UCSD-AML1 (cell line): ENCODE data around the gene OR10D3.
"Not testable (repeated sequence)": the region's sequence is repeated elsewhere in the genome, so short reads cannot be mapped to it uniquely, and the experiment has no call there.

Experiments
- DNase-seq: peaks from one replicate; lab custom pipeline; 2025; ENCODE audit not compliant: unreplicated experiment; lab: John Stamatoyannopoulos, UW

The OR10D3 gene, protein sequence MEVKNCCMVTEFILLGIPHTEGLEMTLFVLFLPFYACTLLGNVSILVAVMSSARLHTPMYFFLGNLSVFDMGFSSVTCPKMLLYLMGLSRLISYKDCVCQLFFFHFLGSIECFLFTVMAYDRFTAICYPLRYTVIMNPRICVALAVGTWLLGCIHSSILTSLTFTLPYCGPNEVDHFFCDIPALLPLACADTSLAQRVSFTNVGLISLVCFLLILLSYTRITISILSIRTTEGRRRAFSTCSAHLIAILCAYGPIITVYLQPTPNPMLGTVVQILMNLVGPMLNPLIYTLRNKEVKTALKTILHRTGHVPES

DNA sequence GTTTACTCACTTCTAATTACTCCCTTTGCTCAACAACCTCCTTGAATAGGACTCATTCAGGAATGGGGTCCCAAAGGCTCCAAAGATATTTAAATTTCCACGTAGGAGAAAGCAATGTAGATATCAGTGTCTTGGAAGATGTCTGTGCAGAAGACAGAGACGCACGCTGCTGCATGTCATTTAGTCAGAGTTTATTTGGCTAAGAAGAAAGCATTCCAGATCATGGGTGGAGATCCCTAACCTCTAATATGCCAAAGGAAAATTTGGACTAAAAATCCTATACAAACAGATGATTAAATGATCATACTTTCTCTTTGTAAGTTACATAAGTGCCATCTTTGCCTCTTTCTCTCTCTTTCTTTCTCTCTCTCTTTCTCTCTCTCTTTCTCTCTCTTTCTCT is at the start of gene OR10D3:
Gene OR10D3 (plus strand): TSS at position 278 of the 400 bp plus-strand sequence. CDS start 1,925 bp downstream, outside the sequence.
- no peak for DNase-seq

DNA sequence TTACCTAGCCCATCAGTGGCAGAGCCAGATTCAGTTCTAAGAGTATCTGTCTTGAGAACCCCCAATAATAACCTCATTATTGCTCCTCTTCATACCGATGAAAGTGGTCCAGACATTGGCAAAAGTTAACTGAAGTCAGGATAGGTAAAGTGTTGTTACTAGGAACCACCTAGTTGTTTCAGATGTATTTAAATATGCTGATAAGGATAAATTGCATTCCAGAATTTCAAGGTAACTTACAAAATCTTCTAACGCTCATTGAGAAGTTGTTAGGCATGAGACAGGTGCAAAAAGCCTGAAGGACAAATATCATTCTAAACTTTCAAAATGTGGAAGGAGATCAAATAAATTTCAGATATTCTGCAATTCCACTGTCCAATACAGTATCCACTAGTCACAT is 40.1 kb upstream of the OR10D3 start:
- DNase-seq = no peak

DNA sequence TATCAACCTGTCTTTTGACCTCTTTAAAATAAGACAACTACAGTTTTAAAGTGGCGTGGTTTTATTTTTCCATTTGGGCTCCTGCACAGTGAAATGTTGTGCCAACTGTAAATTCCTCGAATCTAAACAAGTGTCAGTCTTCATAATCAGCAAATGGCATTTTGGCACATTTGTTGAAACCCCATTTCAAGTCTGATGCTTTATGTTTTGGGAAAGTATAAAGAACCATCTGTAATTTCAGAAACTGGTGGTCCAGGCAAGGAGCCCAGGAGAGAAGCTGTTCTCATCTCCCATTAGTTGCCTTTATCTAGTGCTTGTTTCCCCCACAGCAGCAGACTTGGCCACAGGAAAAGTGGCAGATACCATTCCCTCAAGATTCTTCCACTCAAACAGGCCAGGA is 35.2 kb upstream of the OR10D3 start:
- no peak for DNase-seq

DNA sequence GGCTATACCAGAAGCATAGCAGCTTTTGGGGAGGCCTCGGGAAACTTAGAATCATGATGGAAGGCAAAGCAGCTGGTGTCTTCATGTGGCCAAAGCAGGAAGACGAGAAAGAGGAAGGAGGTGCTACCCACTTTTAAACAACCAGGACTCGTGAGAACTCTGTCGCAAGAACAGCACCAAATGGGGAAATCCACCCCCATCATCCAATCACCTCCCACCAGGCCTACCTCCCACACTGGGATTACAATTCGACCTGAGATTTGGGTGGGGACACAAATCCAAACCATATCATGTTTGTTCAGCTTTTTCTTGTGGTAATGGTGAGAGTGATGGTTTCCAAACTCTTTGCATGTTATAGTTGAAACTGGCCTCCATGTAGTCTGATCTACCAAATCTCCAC is 32.5 kb upstream of the OR10D3 start:
- DNase-seq = no peak

DNA sequence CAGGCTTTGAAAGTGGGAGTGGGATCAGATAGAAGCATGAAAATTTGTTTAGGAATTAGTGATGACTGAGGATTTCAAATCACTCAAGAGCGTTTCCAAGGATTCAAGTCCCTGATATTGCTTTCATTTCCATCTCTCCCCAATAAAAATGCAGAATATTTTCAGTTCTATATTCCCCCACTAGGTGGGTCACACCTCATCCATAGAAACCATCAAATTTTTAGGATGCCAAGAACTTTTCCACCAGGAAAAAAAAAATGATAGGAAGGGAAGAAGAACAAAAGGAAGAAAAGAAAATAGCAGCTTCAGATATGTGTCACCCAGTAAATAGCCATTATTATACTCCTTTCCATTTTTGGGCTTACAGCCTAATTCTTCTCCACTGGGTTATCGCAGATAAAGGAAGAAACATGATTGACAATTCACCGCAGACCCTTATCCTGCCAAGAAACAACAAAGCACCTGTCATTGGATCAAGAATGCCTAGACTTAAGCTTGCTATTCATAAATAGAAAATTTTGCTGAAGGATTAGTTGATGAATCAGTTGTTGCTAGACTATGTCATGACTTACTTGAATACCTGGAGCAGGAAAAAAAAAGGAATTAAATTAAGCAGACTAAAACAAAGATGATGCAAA is 30.3 kb upstream of the OR10D3 start:
- no peak for DNase-seq

DNA sequence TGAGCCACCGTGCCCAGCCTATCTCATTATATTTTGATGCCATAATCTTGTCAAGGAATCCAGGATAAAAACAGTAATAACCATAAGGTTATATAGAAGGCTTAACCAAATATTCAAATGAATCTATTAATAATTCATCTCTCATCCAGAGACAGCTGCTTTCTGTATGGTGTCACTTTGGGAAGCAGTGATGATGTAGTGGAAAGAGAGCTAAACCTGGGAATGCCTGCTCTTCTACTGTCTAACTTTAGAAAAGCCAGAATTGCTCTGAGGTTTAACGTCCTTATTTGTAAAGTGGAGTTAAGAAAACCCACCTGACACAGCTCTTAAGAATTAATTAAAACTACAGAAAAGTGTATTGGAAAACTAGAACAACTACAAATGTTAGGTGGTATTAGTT is 29.3 kb upstream of the OR10D3 start:
- no peak for DNase-seq

DNA sequence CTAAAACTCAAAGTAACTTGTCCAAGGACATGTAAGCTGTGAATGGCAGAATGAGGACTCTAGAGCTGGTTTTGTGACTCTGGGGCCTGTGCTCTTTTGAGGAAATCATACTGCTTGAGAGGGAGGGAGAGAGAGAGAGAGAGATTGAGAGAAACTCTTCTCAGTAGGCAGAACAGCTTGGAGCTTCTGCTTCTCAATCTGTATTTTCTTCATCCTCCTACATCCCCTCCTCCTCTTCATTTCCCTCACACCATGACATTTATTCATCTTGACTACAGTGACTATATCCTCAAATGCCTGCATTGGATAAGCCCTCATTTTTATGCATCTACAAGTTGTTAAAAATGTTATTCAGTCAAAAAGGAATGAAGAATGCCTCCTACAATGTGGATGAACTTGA is 23.7 kb upstream of the OR10D3 start:
- no peak for DNase-seq

DNA sequence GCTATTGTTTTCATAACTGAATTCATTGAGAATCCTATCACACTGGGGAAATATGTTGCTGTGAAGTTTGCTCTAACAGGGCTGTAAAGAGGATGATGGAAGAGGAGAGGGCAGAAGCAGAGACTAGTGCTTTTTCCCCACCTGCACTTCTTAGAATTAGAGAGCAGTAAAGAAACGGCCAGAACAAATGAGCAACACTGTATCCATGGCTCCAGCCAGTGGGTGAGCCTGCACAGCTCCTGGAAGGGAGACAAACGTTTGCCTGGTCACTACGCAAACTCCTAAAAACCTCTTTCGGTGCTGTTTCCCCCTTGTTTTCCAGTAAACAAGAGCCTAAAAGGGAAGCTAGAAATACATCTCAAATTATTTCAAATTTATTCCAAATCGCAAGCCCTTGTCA is 22.2 kb upstream of the OR10D3 start:
- no peak for DNase-seq

DNA sequence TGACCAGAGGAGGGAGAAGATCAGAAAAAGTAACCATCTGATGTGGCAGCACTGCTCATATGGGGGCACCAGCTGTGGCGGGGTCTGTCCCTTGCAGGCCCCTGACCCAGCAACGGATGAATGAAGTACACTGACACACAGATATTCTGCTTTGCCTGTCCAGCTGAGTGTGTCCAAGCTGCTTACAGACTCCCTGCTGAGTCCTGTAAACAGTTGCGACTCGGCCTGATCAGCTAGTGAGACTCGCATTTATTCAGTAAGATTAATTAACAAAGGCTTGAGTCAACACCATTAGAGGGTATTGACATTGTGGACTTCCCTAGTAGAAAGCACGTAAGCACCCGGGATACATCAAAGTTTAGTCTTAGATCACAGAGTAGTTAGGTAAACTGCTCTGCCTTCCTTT is 15.3 kb upstream of the OR10D3 start:
- DNase-seq = no peak

DNA sequence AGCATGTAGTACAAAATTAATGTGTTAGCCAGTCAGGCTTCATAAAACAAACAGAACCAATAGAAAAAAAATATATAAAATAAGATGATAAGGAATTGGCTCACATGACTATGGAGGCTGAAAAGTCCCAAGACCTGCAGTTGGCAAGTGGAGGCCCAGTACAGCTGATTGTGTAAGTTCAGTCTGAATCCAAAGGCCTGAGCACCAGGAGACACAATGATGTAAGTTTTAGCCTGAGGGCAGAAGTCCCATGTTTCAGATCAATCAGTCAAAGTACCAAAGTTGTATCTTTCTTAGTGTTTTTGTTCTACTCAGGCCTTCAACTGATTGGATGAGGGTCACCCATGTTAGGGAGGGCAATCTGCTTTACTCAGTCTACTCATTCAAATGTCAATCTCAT is 14.3 kb upstream of the OR10D3 start:
- DNase-seq = no peak

DNA sequence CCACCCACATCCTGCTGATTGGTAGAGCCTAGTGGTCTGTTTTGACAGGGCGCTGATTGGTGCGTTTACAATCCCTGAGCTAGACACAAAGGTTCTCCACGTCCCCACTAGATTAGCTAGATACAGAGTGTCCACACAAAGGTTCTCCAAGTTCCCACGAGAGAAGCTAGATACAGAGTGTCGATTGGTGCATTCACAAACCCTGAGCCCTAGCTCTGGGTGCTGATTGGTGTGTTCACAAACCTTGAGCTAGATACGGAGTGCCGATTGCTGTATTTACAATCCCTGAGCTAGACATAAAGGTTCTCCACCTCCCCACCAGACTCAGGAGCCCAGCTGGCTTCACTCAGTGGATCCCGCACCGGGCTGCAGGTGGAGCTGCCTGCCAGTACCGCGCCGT is 12.8 kb upstream of the OR10D3 start:
- not testable (repeated sequence) for DNase-seq

DNA sequence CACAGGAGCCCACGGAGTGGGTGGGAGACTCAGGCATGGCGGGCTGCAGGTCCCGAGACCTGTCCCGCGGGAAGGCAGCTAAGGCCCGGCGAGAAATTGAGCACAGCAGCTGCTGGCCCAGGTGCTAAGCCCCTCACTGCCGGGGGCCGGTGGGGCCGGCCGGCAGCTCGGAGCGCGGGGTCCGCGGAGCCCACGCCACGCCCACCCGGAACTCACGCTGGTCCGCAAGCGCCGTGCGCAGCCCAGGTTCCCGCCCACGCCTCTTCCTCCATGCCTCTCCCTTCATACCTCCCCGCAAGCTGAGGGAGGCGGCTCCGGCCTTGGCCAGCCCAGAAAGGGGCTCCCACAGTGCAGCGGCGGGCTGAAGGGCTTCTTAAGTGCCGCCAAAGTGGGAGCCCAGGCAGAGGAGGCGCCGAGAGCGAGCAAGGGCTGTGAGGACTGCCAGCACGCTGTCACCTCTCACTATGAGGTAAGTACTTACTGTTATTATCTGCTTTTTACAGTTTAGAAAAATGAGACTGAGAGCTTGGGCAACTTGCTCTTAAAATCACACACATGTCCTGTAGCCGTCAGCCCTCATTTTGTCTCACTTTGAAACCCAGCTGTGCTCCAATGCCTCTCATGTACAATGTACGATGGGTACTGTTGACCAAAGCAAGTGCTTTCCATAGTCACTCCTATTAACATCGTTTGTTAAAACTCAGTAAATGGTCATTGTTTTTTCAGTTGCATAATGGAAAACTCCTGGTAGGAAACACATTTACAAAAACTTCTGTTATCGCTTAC is 12.2 kb upstream of the OR10D3 start:
- no peak for DNase-seq

DNA sequence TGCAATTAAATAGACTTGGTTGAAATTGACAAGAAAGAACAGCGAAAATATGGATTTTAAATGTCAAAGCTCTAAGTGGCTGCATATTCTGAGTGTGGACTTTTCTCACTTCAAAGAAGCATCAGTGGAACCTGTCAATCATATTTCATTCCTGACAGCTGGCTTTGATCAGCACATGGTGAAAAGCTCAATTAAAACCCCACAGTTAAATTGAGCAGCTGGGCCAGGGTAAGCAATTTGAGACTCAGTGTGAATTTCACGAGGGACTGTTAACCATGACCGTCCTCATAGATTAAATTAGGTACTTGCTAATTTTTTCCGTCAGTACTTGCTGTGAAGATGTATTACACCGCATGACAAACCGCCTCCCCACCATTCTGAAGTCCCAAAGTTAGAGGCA is 11.0 kb upstream of the OR10D3 start:
- no peak for DNase-seq

DNA sequence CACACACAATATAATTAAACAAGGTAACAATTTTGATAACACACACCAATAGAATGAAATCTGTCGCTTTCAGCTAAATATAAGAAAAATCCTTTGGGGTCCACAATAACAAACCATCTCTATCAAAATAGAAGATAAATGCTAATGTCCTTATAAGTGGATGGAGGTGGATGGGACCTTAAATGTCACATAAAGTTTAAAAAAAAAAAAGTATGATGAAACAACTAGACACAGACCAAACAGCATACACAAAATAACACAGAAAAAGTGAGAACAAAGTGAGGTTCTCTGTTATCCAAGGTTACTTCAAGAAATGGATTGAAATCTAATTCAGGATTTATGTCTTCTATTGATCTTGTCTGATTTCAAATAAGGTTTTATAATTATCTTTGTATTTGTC is 10.5 kb upstream of the OR10D3 start:
- no peak for DNase-seq

DNA sequence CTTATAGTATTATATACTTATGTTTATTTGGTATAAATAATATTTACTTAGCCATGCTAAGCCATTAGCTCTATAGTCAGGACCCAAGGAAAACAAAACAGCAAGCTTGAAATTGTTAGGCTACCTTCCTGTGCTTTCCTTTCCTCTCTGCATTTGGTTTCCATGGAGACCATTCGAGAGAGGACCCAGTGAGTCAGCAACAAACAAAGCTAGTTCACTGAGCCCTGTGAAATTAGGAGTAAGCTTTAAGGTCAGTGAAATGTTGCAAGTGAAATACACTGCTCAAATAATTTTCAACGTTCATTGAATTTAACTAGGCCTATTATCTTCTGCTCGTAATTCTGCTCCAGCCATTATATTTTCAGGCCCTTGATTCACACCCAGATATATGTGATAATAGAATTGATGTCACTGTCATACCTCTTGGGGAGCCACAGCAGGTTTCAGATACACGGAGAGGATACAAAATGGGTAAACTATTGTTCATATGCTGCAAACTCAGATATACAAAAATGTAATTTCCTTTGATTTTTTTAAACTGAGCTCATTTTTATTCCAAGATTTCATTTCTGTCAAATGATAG is 9.1 kb upstream of the OR10D3 start:
- DNase-seq = no peak

DNA sequence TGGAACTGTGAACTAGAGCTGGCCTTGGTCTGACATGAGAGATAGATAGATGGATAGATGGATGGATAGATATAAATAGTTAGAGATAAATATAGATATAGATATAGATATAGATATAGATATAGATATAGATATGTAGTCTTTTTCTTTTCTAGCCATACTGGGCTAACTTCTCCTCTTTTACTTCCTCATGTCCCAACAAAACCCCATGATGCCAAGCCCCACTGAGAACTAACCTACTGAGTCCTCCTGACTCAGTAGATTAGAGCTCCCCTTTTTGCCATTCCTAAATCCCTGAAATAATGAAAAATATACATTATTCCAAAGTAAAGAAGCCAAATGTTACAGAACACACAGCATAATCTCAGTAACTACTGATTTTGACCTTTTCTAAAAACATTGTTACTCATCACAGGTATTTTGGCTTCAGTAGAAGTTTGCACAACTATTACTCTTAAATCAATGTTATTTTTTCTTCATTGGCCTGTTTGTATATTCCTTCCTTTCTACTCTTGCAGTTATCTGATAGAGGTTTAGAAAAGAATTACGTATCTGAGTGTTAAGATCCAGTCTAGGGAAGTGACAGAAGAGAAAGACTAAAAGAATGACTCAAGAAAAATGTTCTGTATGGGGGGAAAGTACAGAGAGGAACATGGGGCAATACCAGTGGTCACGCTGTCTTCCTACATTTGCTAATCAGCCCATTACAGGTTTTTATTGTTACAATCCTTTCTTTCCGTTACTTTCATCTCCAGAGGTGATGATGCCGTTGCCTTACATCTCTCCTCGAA is 6.0 kb upstream of the OR10D3 start:
- DNase-seq = no peak

DNA sequence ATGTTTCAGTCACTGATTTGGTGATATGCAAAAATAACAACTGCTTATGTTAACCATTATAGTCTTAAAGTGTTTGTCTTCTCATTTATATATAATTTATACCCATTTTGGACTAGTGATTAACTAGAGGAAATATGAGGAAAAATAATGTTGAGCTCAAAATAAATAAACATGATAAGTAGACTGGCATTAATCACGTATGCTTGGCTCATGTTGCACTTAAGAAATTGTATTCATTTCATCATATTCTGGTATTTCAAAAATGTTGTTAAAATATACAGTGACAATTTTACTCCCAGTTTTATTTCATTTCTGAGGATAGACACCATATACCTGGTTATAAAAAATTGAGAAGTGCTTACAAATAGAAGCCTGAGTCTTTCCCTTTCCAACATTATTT is 3.8 kb upstream of the OR10D3 start:
- no peak for DNase-seq

DNA sequence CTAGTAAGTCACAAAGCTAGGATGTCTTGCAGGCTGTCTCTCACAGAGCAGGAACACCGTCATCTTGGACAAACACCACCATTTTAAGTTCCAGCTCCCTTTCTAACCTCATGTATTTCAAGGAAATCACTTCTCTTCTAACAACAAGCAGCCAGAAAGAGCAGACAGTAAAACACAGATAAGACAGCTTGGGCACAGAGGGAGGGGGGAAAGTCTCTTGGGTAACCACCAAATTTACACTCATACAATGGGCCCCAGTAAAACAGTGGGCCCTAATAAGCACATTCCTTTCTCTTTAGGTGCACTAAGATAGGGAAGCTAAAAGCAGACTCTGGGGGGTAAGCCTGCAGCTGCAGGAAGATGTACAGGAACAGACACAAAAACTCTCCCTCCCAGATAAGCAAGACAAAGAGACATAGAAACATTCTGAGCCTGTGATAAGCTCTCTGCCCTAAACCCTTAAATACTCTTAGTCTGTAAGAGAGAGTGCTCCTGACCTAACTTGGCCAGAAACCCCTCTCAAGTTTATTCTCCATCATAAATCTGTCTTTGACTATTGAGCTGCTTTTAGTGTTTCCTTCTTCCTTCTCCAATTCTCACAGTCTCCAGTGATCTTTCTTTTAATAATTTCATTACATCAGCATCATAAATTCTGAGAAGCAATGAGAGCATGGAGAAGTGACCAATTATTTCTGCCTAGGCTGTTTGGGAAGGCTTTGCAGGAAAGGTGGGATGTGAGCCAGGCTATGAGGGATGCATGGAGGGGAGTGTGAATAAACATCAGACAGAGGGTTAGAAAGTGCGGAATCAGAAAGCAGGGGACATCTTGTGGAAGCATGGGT is 7.4 kb downstream of the OR10D3 start:
- DNase-seq = no peak

DNA sequence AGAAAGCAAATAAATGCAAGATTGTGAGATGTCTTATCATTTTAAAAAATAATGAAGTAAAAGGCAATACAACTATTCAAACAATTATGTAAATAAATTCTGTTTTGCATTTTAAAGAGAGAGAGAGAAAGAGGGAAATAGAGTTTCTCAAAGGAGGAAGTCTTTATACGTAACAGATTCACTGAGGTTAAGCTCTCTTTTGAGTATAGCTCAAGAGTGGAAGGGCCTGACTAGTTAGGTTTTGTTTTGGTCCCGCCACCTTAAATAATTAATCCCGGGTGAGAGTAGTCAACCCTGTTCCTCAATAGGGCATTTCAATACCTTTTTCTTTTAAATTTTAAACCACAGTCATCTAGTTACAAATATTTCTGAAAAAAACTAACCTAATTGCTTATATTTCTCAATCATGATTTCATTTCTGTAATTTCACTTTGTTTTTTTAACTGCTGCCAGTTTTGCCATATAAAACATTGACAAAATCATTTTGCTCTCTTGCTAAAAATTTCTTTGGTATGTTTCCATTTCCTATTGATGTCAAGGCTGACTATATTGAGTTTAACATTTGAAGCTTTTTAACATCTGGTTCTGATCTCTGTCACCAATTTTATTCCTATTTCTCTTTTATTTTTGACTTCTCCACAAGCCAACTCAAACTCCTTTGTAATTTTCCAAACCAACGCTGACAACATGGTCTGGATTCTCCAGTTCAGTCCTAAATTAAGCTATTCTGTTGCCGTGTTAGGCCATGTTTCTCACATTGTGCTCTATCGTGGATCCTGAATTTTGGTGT is 10.3 kb downstream of the OR10D3 start:
- no peak for DNase-seq
